Retinal pigment epithelial cell (primary cell): ENCODE data around the gene MARCHF6.

Experiments
- DNase-seq: peaks from one replicate; pipeline ENCODE4 v3.0.0-alpha.2; 2010; ENCODE audit warnings: low read depth
- H3K4me3 ChIP-seq: 2 replicates; pipeline ENCODE4 v1.5.1; 2011; ENCODE audit warnings: mild to moderate bottlenecking, low read length, control low read depth, moderate library complexity
- TF ChIP-seq, protein P1 (sequence below): conservative IDR thresholded peaks from 2 replicates; pipeline ENCODE4 v1.5.1; 2011; ENCODE audit warnings: low read depth, low read length, control low read depth, inconsistent platforms

Gene MARCHF6

DNA sequence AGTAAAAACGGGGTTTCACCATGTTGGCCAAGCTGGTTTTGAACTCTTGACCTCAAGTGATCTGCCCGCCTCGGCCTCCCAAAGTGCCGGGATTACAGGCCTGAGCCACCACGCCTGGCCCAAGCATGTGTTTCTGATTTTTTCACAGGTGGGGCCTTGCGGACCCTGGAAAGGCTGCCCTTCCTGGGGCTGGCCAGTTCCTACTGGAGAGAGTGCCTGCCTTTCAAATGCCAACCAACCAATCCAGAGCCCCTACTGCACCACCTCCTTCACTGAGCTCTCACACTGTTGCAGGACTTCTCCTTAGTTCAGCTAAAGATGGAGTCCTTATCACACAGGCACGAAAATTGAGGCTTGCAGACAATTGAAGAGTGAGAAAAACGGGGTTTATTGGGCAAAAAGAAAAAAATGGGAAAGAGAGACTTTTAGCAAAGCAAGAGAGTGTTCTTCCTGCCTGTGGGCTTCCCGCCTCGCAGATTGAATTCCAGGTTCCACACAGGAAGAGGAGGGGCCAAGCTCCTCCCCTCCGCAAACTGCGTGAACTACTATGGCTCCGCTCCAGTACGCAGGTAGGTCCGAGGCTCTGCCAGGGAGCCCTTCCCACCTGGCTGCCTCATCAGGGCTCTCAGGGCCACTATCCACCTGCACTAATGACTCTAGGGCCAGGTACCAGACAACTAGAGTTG, 37.5 kb upstream of the MARCHF6 start:
- no peak overlapping the region for H3K4me3 ChIP-seq

DNA sequence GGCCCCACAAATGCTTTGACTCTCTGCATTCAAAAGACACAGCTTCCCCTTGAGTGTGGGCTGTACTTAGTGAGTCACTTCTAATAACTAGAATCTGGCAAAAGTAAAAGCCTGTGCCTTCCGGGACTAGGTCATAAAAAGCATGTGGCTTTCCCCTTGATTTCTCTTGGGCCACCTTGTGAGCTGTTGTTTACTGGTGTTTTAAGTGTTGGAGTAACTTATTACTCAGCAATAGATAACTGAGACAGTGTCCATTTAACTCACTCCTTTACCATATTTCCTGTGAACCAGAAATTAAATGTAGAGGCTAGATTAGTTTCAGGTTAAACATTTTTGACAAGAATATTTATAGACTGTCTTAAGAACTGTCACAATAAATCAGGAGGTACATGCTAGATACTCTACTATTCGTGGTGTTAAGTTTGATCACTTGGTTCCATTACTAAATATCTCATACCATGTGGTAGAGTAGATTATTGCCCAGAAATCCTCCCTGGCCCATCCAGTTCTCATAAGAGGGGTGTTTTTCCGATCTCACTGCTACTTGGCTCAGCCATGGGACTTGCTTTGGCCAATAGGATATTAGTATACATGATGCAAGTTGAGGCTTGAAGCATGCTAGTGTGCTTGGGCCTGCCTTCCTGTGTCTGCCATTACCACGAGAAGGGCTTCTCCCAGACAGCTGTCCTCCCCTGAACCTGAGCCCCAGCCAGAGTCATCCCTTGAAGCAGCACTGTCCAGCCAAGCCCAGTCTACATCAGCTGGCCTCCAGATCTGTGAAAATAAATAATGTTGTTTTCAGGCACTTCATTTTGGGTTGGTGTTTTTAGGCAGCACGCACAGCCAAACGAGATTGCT, 35.4 kb upstream of the MARCHF6 start:
- H3K4me3 ChIP-seq: no peak overlapping the region
- TF ChIP-seq, protein P1, sequence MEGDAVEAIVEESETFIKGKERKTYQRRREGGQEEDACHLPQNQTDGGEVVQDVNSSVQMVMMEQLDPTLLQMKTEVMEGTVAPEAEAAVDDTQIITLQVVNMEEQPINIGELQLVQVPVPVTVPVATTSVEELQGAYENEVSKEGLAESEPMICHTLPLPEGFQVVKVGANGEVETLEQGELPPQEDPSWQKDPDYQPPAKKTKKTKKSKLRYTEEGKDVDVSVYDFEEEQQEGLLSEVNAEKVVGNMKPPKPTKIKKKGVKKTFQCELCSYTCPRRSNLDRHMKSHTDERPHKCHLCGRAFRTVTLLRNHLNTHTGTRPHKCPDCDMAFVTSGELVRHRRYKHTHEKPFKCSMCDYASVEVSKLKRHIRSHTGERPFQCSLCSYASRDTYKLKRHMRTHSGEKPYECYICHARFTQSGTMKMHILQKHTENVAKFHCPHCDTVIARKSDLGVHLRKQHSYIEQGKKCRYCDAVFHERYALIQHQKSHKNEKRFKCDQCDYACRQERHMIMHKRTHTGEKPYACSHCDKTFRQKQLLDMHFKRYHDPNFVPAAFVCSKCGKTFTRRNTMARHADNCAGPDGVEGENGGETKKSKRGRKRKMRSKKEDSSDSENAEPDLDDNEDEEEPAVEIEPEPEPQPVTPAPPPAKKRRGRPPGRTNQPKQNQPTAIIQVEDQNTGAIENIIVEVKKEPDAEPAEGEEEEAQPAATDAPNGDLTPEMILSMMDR: no peak
- no peak for DNase-seq

More for the DNA sequence above, 37.5 kb upstream of the MARCHF6 start:
- TF ChIP-seq, protein P1: no peak
- DNase-seq: no peak

DNA sequence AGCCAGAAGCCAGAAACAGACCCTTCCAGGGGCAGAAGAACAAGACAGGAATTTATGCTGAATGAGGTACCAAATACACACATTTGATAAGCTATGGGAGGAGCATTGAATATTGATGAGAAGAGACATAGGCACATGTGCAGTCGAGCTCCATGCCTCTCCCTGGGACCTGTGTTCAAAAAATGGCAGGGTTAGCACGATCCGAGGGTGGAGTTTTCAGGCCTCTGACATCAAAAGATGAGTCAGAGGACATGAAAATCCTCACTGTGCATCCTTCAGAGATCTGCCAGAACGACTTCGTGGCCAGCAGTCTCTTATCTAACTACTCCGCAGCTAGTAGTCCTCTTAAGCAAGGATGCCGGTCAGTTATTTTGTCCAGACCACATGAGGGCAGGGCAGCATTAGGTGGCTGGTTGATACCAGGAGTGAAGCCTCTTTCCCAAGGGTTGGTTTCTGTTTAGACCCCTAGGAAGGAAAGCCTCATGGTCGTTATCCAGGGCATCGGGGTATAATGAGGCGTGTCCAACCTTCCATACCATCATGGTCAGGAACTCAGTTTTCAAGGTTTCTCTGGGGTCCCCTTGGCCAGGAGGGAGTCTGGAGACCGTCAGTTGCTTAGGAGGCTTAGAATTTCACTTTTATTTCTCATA, 34.2 kb upstream of the MARCHF6 start:
- no peak for DNase-seq
- TF ChIP-seq, protein P1: no peak
- no peak overlapping the region for H3K4me3 ChIP-seq

DNA sequence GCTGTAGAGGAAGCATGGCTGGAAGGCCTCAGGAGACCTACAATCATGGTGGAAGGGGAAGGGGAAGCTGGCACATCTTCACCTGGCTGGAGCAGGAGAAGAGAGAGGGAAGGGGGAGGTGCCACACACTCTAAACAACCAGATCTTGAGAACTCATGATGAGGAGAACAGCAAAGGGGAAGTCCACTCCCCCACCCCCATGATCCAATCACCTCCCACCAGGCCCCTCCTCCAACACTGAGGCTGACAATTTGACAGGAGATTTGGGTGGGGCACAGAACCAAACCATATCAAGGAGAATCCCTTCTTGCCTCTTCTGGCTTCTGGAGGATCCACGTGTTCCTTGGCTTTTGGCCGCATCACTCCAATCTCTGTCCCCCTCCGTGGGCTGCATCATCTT, 32.7 kb upstream of the MARCHF6 start:
- TF ChIP-seq, protein P1: no peak
- no peak overlapping the region for H3K4me3 ChIP-seq
- no peak for DNase-seq

DNA sequence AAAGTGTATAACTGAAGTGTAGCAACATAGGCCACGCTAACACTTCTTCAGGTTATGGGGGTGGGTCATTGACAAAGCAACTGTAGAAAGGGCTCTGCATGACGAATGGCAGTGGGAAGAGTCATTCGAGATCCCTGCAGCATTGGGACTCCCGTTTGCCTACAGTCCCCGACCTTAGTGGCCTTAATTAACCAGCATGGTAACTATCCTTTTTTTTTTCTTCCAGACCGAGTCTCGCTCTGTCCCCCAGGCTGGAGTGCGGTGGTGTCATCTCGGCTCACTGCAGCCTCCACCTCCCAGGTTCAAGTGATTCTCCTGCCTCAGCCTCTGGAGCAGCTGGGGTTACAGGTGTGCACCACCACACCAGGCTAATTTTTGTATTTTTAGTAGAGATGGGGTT, 31.6 kb upstream of the MARCHF6 start:
- no peak for DNase-seq
- H3K4me3 ChIP-seq: no peak overlapping the region
- TF ChIP-seq, protein P1: no peak

DNA sequence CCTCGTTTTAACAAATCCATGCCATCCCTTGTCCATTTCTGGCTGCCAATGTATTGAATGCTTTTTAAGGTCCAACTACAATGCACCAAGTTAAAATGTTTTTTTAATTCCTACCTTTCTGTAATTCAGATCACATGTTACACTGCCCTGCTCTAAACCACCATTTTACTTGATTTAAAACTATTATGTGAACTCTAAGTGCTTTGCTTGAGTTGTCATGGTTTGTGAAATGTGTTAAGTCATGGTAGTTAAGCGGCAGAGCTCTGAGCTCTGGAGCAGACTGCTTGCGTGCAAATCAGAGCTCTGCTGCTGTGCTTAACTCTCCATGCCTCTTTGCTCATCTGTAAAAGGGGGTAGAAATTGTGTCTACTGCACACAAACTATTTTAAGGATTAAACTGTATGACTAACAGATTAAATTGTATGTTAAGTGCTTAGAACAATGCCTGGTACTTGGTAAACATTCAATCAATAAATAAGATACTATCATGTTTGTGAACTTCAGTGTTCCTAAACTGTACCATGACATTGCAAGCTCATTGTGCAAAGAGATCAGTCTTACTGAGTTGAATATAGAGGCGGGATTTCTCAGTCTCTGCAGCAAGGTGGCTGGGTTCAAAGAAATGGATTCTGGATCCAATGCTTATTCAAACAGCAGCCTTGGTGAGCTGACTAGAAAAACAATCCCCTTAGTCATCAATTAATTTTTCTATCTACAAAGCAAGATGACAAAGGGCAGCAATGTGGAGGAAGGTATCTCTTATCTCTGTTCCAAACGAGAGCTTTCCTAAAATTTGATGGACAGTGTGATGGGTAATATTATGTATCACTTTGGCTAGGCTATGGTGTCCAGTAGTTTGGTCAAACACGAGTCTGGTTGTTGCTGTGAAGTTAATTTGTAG, 29.7 kb upstream of the MARCHF6 start:
- no peak for DNase-seq
- TF ChIP-seq, protein P1: no peak
- H3K4me3 ChIP-seq: no peak overlapping the region
